Stimulated activated CD4-positive, alpha-beta T cell treated with anti-CD3 and anti-CD28 coated beads, Interleukin-1b, Interleukin-23, amount 100 ng/mL, for 24 hours (primary cell): ENCODE data around the gene TFB2M.
"Not testable (repeated sequence)": the region's sequence is repeated elsewhere in the genome, so short reads cannot be mapped to it uniquely, and the experiment has no call there.

ENCODE experiments used
- DNase-seq, 4 experiments: peaks; one replicate each; pipeline ENCODE4 v3.0.0-alpha.2; 2020; ENCODE audit warnings: low read depth in 4 of 4, low spot score in 1 of 4

TFB2M gene

GRCh38 chr1:246583448-246584185, 17.6 kb upstream of the TFB2M start:
- DNase-seq: no peak

- DNase-seq: no peak
Observed at GRCh38 chr1:246583056-246583440, 17.0 kb upstream of the TFB2M start.

- DNase-seq: no peak
Observed at GRCh38 chr1:246582301-246583055, 16.4 kb upstream of the TFB2M start.

- DNase-seq: no peak
Observed at GRCh38 chr1:246580497-246581370, 14.7 kb upstream of the TFB2M start.

- DNase-seq: no peak
Observed at GRCh38 chr1:246579818-246580217, 13.8 kb upstream of the TFB2M start.

GRCh38 chr1:246577720-246578106, 11.7 kb upstream of the TFB2M start:
- no peak for DNase-seq

GRCh38 chr1:246577082-246577719, 11.1 kb upstream of the TFB2M start:
- DNase-seq: no peak

GRCh38 chr1:246576709-246577032, 10.6 kb upstream of the TFB2M start:
- DNase-seq: no peak

GRCh38 chr1:246573491-246573890, 7.4 kb upstream of the TFB2M start:
- DNase-seq: no peak

- DNase-seq: no peak
Observed at GRCh38 chr1:246572785-246573184, 6.7 kb upstream of the TFB2M start.

- DNase-seq: no peak
Observed at GRCh38 chr1:246571953-246572352, 5.9 kb upstream of the TFB2M start.

- DNase-seq: not testable (repeated sequence)
Observed at GRCh38 chr1:246571309-246571708, 5.2 kb upstream of the TFB2M start.

- DNase-seq: no peak
Observed at GRCh38 chr1:246569248-246570238, 3.5 kb upstream of the TFB2M start.

- no peak for DNase-seq
Observed at GRCh38 chr1:246567646-246568235, 1.7 kb upstream of the TFB2M start.

- DNase-seq: peak in 2 of 4 experiments; percentile 18 to 23
Observed at GRCh38 chr1:246566813-246567645, 968 bp upstream of the TFB2M start.

GRCh38 chr1:246565751-246566127, 322 bp downstream of the TFB2M start:
- DNase-seq: no peak

- DNase-seq: no peak
Observed at GRCh38 chr1:246564839-246565750, 966 bp downstream of the TFB2M start.

- DNase-seq: not testable (repeated sequence)
Observed at GRCh38 chr1:246560833-246561232, 5.2 kb downstream of the TFB2M start.
